NK-92 (cell line): Measurements from ENCODE around the gene FDXACB1.

Experiments used
- DNase-seq: peaks from one replicate; lab custom pipeline; 2025; ENCODE audit not compliant: unreplicated experiment; lab: John Stamatoyannopoulos, UW

The FDXACB1 gene

GRCh38 chr11:111846636-111847035, 32.3 kb downstream of the FDXACB1 start:
- DNase-seq, result no peak

- no peak for DNase-seq
These were observed 32.9 kb downstream of the FDXACB1 start for GRCh38 chr11:111846063-111846462.

GRCh38 chr11:111845276-111846028, 33.5 kb downstream of the FDXACB1 start:
- no peak for DNase-seq

GRCh38 chr11:111843661-111844060, 35.3 kb downstream of the FDXACB1 start:
- DNase-seq, result no peak

- DNase-seq, result peak; percentile 12
These were observed 37.5 kb downstream of the FDXACB1 start for GRCh38 chr11:111841370-111842053.

- DNase-seq, result no peak
These were observed 38.8 kb downstream of the FDXACB1 start for GRCh38 chr11:111840143-111840542.

GRCh38 chr11:111838054-111838453, 40.9 kb downstream of the FDXACB1 start:
- DNase-seq, result no peak

GRCh38 chr11:111837366-111837891, 41.5 kb downstream of the FDXACB1 start:
- DNase-seq, result no peak

- DNase-seq, result no peak
These were observed 42.2 kb downstream of the FDXACB1 start for GRCh38 chr11:111836721-111837120.

GRCh38 chr11:111836162-111836561, 42.8 kb downstream of the FDXACB1 start:
- no peak for DNase-seq

- DNase-seq, result no peak
These were observed 43.3 kb downstream of the FDXACB1 start for GRCh38 chr11:111835665-111836064.

GRCh38 chr11:111834432-111835163, 44.4 kb downstream of the FDXACB1 start:
- DNase-seq, result no peak

- DNase-seq, result no peak
These were observed 45.4 kb downstream of the FDXACB1 start for GRCh38 chr11:111833524-111833923.

- DNase-seq, result no peak
These were observed 49.6 kb downstream of the FDXACB1 start for GRCh38 chr11:111829185-111829968.

- DNase-seq, result no peak
These were observed 52.5 kb downstream of the FDXACB1 start for GRCh38 chr11:111826322-111826950.
